Muscle layer of duodenum (tissue), 2 donors: ENCODE data around the gene BPHL.
"Not testable (repeated sequence)": the region's sequence is repeated elsewhere in the genome, so short reads cannot be mapped to it uniquely, and the experiment has no call there.

Source experiments
- H3K27ac ChIP-seq: one replicate; pipeline ENCODE4 v1.7.0; 2013; ENCODE audit warnings: mild to moderate bottlenecking, low read length
- H3K27me3 ChIP-seq: one replicate; pipeline ENCODE4 v1.7.0; 2013; ENCODE audit warnings: low read depth, mild to moderate bottlenecking, control low read depth, low read length
- H3K36me3 ChIP-seq, 2 donors: one replicate each; pipeline ENCODE4 v1.7.0; 2013; ENCODE audit warnings: low read length in 2 of 2, control low read depth in 1 of 2, mild to moderate bottlenecking in 1 of 2; ENCODE audit not compliant: insufficient read depth in 2 of 2, control insufficient read depth in 1 of 2
- H3K4me1 ChIP-seq, 2 donors: one replicate each; pipeline ENCODE4 v1.7.0; 2013; ENCODE audit warnings: low read length in 2 of 2, mild to moderate bottlenecking in 2 of 2, control low read depth in 1 of 2, moderate library complexity in 1 of 2; ENCODE audit not compliant: insufficient read depth in 2 of 2, control insufficient read depth in 1 of 2
- H3K4me3 ChIP-seq, 2 donors: one replicate each; pipeline ENCODE4 v1.7.0; 2013; ENCODE audit warnings: low read length in 2 of 2, low read depth in 1 of 2, mild to moderate bottlenecking in 1 of 2
- H3K9me3 ChIP-seq, 2 donors: one replicate each; pipeline ENCODE4 v1.7.0; 2013; ENCODE audit warnings: low read length in 2 of 2, control low read depth in 1 of 2, mild to moderate bottlenecking in 1 of 2; ENCODE audit not compliant: control insufficient read depth in 1 of 2
- donor health status: healthy.

BPHL gene

DNA sequence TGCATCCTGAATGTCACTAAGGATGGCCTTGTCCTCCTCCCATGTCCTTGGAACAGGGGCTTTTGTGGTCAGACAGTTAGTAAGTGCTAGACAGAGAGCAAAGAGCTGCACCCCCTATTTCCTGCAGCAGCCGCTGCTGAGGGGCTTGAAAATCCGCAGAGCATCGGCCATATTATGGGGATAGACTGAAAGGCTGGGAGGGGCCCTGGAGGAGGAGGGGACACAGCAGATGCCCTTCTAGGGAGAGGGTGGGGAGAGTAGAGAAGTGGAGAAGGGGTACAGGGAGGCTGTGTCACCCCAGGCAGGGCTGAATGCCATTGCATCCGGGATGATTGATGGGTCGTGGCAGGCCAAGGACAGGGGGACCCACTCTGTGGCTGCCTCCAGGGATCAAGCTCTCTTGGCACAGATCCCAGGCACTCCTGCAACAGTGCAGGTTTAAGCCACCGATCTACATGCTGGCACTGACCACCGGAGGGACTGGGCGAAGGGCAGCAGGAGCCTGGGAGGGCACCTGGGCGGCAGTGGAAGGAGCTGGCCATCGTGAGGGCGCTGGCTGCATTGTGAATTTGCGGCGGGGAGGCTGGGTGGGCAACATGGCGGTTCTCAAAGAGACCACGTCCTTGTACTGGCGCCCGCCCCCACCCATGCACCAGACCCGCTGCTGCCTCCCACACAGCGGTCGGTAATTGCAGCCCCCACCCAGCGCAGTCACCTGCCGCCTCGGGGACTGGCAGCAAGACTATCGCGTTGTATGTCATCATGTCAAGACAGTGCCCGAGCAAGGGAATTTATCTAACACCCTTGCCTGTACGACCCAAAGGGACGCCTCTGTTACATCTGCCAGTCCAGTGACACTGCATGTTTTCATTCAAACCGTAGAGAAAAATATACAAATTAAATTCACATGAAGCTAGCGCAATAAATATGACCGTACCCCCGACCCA is 37.9 kb downstream of the BPHL start:
- H3K9me3 ChIP-seq, H3K27me3 ChIP-seq, H3K4me1 ChIP-seq: not testable (repeated sequence)
- peak overlapping the region; percentile 85 to 86 for H3K4me3 ChIP-seq
- peak overlapping the region; percentile 56 for H3K27ac ChIP-seq
- peaks cover 3 to 18% of the 10 kb centered on the region in 2 donors for H3K36me3 ChIP-seq

DNA sequence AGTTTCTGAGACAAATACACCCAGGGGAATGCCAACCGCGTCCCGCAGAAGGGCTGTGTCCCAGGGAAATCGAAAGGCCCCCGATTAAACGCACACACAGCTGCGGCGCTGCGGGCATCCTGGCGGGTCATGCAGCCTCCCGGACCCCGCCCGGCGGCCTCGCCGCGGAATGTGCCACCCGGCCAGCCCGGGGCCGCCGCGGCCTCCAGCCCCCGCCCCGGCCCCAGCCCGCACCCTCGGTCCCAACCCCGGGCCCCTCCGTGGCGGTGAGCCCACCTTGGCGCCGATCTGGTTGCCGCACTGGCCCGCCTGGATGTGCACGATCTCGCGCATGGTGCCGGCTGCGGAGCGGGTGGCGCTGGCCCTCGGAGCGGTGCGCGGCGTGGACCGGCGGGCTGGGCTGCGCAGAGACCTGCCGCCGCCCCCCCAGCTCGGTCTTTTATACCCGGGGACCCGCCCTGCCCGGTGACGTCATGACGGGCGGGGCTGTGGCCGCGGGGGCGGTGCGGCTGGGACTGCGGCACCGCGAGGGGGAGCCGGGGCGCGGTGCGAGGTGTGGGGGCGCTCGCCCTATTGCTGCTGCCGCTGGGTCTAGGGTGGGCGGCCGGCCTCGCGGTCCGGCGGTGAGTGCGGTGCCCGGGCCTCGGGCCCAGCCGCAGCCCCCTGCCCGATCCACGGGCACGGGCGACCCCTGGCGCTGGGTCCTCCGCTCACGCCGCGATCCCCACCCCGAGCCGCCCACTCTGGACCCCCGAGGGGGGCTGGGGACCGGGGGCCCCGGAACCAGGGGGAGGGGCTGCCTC is 38.8 kb downstream of the BPHL start, which contains the start of gene TUBB2A:
Gene TUBB2A (minus strand): TSS at position 414 of the 803 bp plus-strand sequence. CDS start 81 bp downstream, at position 333.
- peak within 1 kb of the TSS; percentile 85 to 86 for H3K4me3 ChIP-seq

DNA sequence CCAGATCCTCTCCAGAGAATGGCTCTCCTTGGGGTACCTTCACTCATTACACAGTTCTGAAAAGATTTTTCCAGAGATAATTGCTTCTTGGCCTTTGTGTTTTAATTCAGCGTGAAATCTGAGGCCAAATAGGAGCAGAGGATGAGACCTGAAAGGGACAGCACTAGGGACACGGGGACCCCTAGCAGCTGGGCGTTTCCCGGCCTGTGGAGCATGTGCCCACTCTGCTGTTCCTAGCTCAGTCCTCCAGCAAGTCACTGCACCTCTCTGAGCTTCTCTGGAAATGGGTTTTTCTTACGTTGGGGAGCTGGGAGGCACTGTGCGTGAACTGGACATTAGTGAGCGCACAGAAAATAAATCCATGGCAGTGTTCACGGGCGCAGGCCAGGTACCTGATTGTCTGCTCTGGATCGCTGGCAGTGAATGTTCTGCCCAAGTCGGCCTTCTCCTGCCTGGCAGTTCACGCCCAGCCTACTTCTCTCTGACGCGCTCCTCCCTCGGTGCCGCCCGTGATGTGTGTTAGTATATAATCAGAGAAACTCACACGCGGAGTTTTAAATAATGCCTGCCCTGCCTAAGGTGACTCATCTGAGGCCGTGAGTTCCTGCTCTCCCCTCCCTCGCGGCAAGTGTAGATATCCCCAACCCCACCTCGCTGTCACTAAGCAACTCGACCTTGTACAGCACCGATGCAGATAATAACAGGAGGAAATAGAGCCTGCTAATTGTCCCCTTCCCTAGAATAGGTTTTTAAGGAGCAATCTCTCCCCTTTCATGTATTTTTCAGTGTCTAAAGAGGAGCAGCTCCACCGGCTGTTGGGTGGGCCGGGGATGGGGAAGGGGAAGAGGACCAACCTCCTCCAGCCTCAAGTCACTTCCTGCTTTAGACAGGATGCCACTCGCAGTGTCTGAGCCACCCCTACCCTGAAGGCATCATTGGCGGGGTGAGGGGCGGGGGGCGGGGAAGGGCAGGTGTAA is 41.6 kb downstream of the BPHL start:
- H3K4me1 ChIP-seq, result peaks cover 0 to 5% of the 10 kb centered on the region in 2 donors
- no peak overlapping the region for H3K4me3 ChIP-seq
- no peaks in the 10 kb centered on the region for H3K27me3 ChIP-seq
- H3K9me3 ChIP-seq, result no peaks in the 10 kb centered on the region
- peaks cover 0 to 3% of the 10 kb centered on the region in 2 donors for H3K36me3 ChIP-seq
- peak overlapping the region; percentile 90 for H3K27ac ChIP-seq

More for the DNA sequence above, 38.8 kb downstream of the BPHL start, which contains the start of gene TUBB2A:
- H3K4me1 ChIP-seq, result peaks cover 0 to 5% of the 10 kb centered on the region in 2 donors
- H3K27me3 ChIP-seq, result no peaks in the 10 kb centered on the region
- H3K27ac ChIP-seq, result peak within 1 kb of the TSS; percentile 80
- no peaks in the 10 kb centered on the region for H3K9me3 ChIP-seq
- H3K36me3 ChIP-seq, result peaks cover 0 to 18% of the 10 kb centered on the region in 2 donors

DNA sequence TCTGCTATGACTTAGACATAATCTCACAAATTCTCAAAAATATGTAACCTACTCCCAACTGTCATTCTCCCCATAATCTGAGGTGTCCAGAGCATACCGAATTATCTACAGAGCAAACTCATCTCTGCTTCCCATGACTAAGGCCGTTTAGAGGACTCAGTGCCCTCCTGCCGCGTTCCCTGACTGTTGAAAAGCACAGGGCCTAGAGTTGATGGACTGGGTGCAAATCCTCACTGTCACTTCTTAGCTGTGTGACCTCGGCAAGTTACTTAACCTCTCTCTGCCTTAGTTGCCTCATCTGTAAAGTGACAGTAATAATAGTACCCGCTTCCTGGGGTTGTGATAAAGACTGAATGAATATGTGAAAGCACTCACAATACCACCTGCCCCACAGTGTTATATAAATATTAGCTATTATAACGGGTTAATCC is 43.6 kb downstream of the BPHL start:
- no peaks in the 10 kb centered on the region for H3K36me3 ChIP-seq
- no peaks in the 10 kb centered on the region for H3K27me3 ChIP-seq
- peak overlapping the region; percentile 67 for H3K27ac ChIP-seq
- H3K9me3 ChIP-seq, result no peaks in the 10 kb centered on the region
- peak overlapping the region; percentile 72 to 74 for H3K4me3 ChIP-seq
- no peaks in the 10 kb centered on the region for H3K4me1 ChIP-seq

DNA sequence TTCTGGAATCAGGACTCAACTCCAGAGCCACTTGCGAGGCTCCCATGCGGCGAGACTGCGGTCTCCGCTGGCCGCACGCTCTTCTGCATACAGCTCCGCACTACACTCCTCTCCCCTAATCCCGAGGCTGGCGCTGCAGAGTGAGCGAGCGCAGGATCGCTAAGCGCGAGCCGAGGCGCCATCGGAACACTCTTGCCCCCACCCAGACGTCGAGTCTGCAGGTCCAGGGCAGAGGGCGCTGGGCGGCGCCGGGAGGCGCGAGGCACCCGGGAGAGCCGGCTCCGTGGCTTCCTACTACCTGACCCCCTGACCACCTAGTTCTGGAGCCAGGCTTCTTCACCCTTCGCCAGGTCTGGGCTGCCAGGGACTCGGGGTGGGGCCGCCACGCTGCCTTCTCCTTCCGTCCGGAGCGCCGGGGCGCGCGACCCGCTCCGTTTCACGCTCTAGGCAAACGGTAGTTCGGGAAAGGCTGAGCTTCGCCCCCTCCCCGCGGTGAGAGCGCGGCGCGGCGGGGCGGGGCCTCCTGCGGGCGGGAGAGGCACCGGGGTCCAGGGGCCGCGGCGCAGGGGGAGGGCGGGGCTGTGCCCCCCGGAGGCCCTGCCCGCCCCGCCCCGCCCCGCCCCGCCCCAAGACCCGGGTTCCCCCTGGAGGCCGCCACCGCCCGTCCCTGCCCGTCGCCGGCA is 44.2 kb downstream of the BPHL start:
- H3K4me1 ChIP-seq, result no peaks in the 10 kb centered on the region
- peak overlapping the region; percentile 67 for H3K27ac ChIP-seq
- no peaks in the 10 kb centered on the region for H3K36me3 ChIP-seq
- no peaks in the 10 kb centered on the region for H3K27me3 ChIP-seq
- H3K4me3 ChIP-seq, result peak overlapping the region; percentile 72 to 74
- no peaks in the 10 kb centered on the region for H3K9me3 ChIP-seq

DNA sequence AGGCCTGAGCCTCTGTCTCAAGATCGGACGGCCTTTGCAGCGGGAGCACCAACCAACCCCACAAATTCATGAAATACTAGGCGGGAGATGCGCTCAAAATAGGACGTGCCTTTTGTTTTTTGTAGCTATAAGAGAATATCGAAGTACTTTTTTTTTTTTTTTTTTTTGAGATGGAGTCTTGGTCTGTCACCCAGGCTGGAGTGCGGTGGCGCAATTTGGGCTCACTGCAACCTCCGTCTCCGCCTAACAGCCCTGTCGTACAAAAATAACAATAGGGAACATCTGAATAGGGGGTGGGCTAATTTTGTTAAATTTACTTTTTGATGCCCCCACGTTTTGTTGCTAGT is 44.7 kb downstream of the BPHL start:
- peak overlapping the region; percentile 56 for H3K27ac ChIP-seq
- no peaks in the 10 kb centered on the region for H3K36me3 ChIP-seq
- H3K4me1 ChIP-seq, result no peaks in the 10 kb centered on the region
- no peaks in the 10 kb centered on the region for H3K9me3 ChIP-seq
- peak overlapping the region; percentile 26 to 74 for H3K4me3 ChIP-seq
- no peaks in the 10 kb centered on the region for H3K27me3 ChIP-seq

DNA sequence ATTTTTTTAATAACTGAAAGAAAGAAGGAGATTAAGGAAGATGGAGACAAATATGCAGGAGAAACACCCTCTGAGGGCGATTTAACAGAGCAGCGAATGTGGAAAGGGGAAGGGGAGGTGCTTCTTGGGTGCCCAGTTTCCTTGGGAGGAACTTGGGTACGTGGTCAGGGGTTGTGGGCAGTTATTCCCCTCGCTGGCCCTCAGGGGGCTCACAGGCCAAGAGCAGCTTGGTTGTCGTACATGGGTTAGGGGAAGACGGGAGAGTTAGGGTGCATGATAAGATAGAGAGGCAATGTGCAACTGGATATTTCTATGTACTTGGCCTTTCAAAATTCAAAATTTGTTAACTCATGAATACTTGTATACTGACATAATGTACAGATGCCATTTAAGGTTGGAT is 45.9 kb downstream of the BPHL start:
- Histone ChIP-seq H3K4me3 (no peak overlapping the region), H3K27me3 (no peaks in the 10 kb centered on the region), H3K27ac (no peak overlapping the region), H3K36me3 (no peaks in the 10 kb centered on the region), H3K4me1 (no peaks in the 10 kb centered on the region), H3K9me3 (no peaks in the 10 kb centered on the region)

DNA sequence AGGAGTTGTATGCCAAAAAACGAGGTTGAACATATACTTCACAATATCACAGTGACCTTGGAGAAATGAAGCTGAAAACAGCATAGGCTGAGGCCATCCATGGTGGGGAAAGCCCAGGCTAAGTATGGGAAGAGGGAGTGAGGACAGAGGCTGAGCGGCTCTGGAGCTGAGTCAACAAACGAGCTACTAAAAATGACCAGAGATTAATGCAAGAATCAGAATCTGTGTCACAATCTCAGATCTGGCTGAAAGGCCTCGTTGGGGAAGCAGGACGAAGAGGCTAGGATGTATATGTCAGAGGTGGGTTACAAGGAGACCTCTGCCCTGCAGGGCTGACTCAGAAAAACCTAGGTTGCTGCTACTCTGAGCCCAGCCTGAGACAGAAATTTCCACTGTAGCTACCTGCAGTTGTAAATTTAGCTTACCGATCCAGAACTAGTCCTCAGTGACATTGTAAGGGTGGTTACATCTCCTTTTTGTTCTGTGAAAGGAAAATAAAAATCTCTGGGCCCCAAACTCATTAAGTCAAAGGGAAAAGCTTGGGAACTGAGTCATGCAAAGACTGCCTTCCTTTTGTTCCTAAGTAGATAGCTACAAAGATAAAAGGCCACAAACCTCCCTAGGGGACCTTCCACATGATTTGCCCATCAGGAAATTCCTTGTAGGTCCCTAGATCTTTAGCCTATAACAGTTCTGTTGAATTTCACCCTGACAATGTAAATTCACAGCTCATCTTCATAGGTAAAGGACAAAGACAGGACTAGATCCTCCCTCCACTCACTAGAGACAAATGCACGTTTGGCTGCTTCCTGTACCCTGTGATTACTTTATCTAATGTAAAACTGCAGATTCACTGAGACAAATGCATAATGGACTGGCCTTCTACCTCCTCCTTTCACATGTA is 47.4 kb downstream of the BPHL start:
- Histone ChIP-seq H3K27me3 (no peaks in the 10 kb centered on the region), H3K27ac (no peak overlapping the region), H3K9me3 (no peaks in the 10 kb centered on the region), H3K4me1 (no peaks in the 10 kb centered on the region), H3K4me3 (no peak overlapping the region), H3K36me3 (no peaks in the 10 kb centered on the region)

DNA sequence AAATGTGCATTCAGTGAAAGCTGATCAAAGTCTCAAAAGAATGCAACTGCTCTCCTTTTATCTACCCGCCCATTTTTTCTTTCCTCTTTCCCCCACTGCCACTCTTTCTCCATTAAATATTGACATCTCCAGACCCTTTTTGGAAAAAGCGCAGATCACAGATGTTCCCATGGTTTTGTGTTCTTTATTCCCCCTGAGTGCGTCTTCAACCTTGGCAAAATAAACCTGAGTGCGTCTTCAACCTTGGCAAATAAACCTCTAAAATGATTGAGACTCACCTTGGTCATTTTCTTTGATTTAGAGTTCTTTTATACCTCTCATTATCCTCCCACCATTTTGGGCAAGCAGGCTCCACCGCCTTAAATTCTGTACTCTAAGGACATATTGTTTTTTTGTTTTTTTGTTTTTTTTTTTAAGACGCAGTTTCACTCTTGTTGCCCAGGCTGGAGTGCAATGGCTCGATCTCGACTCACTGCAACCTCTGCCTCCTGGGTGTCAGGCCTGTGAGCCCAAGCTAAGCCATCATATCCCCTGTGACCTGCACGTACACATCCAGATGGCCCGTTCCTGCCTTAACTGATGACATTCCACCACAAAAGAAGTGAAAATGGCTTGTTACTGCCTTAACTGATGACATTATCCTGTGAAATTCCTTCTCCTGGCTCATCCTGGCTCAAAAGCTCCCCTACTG is 48.2 kb downstream of the BPHL start:
- not testable (repeated sequence) for H3K4me3 ChIP-seq, H3K27me3 ChIP-seq, H3K9me3 ChIP-seq, H3K4me1 ChIP-seq, H3K27ac ChIP-seq, H3K36me3 ChIP-seq
